ENCODE measurements around the gene SCAF4.
"Not testable (repeated sequence)": the region's sequence is repeated elsewhere in the genome, so short reads cannot be mapped to it uniquely, and the experiment has no call there.

The SCAF4 gene

DNA sequence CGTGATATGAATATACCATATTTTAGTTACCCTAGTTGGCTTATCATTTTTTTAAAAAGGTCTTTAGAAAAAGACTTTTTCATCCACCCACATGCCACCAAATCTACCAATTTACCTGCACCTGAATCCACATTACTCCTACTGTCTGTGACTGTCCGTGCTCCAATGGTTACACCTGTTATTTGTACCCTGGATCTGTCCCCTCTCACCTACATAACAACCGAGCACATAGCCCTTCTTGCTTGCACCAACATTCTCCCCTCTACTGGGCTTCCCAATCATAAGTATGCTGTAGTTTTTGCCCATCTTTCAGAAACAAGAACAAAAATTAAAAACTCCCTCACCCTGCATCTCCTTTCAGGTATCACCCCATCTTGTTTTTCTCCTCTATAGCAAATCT is 54.9 kb downstream of the SCAF4 start:
- in situ Hi-C loops (cut with HindIII; ENCODE audit: low sequenced_read_pairs) = no loop called here

DNA sequence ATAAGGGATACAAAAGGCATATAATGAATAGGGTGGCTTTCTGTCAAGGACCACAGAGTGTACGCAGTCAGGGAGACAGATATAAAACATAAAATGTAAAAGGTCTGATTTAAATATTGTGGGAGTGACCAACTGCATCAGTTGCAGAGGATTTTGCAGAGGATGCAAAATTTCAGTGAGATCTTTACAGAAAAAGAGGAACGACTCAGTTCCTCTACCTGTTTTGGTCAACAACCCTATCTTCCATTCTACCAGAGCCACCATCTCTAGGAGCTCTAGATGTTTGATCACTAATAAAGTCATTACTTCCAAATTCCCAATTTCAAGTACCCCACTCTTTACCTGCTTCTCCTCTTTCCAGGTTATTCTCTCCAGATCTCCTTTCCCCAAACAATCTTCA is 56.0 kb downstream of the SCAF4 start:
- in situ Hi-C loops (cut with HindIII; ENCODE audit: low sequenced_read_pairs) = no loop called here

DNA sequence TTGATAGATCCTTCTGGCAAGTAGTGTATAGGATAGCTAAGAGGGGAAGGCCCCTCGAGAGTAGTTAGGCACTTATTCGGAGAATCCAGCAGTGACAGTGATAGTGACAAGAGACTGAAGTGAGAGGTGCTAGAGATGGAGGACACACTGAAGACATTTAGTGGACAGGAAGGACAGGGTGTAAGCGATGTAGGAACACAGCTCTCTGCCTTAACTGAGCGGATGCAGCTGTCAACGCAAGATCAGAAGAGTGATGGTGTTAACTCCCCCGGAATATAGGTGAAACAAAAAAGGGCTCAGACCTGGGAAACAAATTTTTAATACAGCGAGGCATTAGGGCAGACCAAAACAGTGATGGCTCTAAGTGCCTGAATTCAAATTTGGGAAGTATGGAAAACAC is 56.6 kb downstream of the SCAF4 start:
- in situ Hi-C loops (cut with HindIII; ENCODE audit: low sequenced_read_pairs) = no loop called here

DNA sequence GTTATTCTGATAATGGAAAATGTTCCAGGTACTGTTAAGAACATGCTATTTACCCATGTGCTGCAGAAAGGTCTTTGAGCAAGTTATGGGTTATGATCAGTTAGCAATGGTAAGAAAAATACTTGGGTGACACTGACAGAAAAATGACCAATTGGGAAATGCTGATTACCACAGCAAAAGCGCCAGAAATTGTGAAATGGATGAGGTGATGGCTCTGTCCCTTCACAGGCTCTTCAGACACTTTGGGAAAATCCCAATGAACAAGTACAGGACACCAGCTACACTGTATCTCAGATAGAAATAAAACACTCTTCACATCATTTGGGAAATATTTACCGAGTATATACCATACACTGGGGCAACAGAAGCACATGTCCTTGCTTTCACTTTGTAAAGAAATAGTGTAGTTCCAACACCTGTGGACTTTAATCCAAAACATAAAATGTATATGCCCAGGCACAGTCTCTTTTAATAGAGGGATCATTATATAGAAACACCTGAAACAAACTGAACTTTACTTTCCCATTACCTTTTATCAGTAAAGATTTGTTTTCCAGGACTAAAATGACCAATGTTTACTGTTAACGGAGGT is 58.5 kb downstream of the SCAF4 start:
- in situ Hi-C loops (cut with HindIII; ENCODE audit: low sequenced_read_pairs) = no loop called here

DNA sequence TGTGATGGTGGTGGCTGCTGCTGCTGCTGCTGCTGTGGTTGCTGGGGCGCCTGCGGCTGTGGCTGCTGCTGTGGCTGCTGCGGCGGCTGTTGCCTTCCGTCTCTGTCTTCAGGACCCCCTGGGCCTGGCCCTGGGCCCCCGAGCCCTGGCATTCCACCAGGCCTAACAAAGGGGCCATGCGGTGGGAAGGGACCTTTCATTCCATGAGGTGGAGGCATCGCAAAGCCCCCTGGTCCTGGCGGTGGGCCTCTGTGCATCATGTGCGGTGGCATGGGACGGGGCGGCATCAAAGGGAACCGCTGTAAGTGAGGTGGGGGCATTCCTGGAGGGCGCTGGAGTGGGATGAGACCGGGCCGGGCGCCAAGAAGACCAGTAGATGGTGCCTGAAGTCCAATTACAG is 60.0 kb downstream of the SCAF4 start:
- in situ Hi-C loops (cut with HindIII; ENCODE audit: low sequenced_read_pairs) = no loop called here

DNA sequence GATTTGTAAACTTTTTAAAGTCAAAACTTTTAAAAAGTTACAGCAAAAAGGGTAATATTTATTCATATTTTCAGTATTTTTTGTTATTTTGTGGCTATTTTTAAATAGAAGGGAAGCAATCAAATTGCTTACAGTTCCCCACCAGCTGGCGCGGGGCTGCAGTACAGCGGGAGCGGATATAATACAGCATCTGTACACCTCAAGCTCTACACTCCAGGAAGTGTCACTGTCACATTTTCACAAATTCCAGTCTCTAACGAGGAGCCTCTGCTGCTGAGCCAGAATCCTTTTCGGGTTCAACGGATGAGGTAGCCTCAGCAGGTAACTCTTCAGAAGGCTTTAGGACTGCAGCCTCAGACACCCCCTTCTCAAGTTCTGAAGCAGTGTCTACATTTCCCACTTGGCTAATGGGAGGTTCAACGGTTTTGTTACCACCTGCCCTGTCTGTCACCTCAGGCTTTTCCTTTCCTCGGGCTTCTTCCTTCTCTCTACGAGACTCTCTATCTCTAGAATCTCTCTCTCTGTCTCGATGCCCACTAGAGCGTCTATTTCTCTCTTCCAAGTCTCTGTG is 60.7 kb downstream of the SCAF4 start:
- in situ Hi-C loops (cut with HindIII; ENCODE audit: low sequenced_read_pairs) = no loop called here

DNA sequence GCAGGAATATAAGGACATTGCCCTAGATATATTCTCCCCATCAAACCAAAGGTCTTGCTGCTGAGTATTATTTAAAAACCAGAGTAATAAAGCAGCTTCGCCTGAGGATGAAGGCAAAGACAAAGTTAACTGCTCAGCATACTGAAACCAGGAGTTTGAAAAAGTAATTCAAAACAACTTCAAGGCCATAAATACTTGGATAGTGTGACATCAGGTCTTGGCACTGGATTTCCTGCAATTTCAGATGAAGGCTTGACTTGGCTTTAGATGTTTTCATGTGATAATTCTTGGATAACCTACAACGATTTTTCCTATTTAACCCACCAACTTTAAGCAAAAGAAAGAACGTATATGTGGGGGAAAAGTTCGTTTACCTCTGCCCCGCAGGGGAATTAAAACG is 61.8 kb downstream of the SCAF4 start:
- in situ Hi-C loops (cut with HindIII; ENCODE audit: low sequenced_read_pairs) = no loop called here

DNA sequence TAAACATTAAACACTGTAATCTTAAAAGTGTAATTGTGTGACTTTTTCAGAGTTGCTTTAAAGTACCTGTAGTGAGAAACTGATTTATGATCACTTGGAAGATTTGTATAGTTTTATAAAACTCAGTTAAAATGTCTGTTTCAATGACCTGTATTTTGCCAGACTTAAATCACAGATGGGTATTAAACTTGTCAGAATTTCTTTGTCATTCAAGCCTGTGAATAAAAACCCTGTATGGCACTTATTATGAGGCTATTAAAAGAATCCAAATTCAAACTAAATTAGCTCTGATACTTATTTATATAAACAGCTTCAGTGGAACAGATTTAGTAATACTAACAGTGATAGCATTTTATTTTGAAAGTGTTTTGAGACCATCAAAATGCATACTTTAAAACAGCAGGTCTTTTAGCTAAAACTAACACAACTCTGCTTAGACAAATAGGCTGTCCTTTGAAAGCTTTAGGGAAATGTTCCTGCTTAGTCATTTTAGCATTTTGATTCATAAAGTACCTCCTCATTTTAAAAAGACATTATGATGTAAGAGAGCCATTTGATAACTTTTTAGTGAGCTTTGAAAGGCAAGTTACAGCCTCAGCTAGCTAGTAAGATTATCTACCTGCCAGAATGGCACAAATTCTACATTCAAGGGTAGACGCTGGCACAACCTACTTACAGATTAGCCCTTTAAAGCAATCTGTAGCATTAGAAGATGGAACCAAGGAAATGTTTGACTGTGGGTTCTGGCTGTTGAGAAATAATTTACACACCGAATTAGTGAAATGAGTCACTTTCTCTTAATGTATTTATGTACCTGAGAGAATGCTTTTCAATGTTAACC is 63.0 kb downstream of the SCAF4 start:
- in situ Hi-C loops (cut with HindIII; ENCODE audit: low sequenced_read_pairs) = no loop called here

DNA sequence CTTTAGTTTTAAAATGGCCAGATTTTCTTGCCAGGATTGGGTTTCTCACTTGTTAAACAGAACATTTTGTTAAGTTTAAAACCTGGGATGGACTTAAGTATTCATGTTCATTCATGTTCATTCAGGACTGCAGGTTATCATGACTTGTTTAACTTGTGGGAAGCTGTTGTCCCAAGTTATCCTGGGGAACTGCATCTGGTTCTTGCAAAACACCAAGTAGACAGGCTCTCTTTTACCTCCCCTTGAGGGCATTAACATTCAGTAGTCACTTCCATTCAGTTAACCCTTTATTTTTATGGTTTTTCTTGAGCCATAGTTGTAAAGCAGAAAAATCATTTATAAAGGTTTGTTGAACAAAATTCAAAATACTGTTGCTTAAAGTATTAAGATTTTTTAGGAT is 64.3 kb downstream of the SCAF4 start:
- in situ Hi-C loops (cut with HindIII; ENCODE audit: low sequenced_read_pairs) = no loop called here

DNA sequence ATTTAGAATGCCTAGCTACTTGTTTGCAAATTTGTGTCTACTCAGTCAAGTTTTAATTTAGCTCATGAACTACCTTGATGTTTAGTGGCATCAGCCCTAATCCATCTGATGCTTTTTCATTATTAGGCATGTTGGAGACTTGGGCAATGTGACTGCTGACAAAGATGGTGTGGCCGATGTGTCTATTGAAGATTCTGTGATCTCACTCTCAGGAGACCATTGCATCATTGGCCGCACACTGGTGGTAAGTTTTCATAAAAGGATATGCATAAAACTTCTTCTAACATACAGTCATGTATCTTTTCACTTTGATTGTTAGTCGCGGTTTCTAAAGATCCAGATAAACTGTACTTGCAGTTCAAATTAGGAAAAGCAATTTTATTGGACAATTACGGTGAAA is 64.8 kb downstream of the SCAF4 start:
- in situ Hi-C loops (cut with HindIII; ENCODE audit: low sequenced_read_pairs) = no loop called here

DNA sequence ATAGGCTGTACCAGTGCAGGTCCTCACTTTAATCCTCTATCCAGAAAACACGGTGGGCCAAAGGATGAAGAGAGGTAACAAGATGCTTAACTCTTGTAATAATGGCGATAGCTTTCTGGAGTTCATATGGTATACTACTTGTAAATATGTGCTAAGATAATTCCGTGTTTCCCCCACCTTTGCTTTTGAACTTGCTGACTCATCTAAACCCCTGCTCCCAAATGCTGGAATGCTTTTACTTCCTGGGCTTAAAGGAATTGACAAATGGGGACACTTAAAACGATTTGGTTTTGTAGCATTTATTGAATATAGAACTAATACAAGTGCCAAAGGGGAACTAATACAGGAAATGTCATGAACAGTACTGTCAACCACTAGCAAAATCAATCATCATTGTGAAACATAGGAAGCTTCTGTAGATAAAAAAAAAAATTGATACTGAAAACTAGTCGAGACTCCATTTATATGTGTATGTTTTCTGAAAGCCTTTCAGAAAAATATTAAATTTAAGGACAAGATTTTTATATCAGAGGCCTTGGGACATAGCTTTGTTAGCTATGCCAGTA is 65.4 kb downstream of the SCAF4 start:
- in situ Hi-C loops (cut with HindIII; ENCODE audit: low sequenced_read_pairs) = no loop called here

DNA sequence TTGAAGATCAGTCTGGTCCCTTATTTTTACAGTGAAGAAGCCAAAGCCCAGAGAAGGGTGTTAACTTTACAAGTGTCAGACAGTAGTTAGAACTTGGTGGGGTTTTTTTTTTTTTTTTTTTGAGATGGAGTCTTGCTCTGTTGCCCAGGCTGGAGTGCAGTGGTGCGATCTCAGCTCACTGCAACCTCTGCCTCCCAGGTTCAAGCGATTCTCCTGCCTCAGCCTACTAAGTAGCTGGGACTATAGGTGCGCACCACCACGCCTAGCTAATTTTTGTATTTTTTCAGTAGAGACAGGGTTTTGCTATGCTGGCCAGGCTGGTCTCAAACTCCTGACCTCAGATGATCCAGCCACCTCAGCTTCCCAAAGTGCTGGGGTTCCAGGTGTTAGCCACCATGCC is 66.0 kb downstream of the SCAF4 start:
- in situ Hi-C loops (cut with HindIII; ENCODE audit: low sequenced_read_pairs) = not testable (repeated sequence)

DNA sequence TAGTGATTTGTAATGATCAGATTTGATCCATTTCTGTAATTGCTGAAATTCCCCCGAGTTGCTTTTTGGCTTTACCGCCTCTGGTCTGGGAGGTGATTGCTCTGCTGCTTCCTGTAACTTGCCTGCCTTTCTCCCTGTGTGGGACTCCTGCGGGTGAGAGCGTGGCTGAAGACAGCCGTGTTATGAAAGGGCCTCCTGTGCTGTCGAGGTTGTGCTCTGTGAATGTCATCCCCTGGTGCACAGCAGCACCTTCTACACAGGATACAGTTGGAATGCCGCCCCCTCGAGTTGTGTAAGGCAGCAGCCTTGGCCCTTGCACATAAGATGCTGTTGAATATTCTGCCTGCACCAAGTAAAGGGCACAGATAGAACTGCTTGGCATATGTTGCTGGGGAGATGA is 66.5 kb downstream of the SCAF4 start:
- in situ Hi-C loops (cut with HindIII; ENCODE audit: low sequenced_read_pairs) = no loop called here

DNA sequence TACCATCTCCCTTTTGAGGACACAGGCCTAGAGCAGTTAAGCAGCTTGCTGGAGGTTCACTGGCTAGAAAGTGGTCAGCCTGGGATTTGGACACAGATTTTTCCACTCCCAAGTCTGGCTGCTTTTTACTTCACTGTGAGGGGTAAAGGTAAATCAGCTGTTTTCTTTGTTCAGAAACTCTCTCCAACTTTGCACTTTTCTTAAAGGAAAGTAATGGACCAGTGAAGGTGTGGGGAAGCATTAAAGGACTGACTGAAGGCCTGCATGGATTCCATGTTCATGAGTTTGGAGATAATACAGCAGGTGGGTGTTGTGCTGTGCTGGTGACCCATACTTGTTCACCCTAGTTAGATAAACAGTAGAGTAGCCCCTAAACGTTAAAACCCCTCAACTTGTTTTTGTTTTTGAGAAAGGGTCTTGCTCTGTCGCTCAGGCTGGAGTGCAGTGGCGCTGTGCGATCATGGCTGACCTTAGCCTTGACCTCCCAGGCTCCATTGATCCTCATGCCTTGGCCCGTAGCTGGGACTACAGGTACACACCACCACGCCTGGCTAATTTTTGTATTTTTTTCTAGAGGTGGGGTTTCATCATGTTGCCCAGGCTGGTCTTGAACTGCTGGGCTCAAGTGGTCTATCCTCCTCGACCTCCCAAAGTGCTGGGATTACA is 68.2 kb downstream of the SCAF4 start:
- in situ Hi-C loops (cut with HindIII; ENCODE audit: low sequenced_read_pairs) = no loop called here

DNA sequence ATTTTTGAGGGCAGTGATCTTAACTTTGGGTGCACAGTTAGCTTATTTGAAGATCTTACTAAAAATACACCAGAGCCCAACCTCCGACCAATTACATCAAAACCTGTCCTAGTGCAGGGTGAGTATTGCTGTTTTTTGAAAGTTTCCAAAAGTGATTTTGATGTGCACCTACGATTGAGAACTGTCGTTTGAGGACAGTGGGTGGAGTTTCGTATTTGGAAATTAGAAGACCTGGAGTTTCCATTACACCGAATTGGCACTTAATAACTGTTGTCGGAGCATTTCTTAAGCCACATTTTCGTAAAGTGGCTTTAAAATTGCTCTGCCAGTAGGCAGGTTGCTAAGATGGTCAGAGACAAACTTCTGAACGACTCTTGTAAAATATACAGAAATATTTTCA is 71.3 kb downstream of the SCAF4 start:
- in situ Hi-C loops (cut with HindIII; ENCODE audit: low sequenced_read_pairs) = no loop called here

DNA sequence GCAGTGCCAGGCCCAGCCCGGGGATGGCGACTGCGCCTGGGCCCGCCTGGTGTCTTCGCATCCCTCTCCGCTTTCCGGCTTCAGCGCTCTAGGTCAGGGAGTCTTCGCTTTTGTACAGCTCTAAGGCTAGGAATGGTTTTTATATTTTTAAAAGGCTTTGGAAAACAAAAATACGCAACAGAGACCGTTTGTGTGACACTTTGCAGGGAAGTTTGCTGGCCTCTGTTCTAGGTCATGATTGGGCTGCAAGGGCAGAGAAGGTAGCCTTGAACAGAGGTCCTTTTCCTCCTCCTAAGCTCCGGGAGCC is 71.7 kb downstream of the SCAF4 start:
- in situ Hi-C loops (cut with HindIII; ENCODE audit: low sequenced_read_pairs) = no loop called here

DNA sequence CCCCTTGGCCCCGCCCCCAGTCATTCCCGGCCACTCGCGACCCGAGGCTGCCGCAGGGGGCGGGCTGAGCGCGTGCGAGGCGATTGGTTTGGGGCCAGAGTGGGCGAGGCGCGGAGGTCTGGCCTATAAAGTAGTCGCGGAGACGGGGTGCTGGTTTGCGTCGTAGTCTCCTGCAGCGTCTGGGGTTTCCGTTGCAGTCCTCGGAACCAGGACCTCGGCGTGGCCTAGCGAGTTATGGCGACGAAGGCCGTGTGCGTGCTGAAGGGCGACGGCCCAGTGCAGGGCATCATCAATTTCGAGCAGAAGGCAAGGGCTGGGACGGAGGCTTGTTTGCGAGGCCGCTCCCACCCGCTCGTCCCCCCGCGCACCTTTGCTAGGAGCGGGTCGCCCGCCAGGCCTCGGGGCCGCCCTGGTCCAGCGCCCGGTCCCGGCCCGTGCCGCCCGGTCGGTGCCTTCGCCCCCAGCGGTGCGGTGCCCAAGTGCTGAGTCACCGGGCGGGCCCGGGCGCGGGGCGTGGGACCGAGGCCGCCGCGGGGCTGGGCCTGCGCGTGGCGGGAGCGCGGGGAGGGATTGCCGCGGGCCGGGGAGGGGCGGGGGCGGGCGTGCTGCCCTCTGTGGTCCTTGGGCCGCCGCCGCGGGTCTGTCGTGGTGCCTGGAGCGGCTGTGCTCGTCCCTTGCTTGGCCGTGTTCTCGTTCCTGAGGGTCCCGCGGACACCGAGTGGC is 72.2 kb downstream of the SCAF4 start, which contains the start of gene SOD1:
TSS of gene SOD1 (plus strand) at position 158 of the 723 bp plus-strand sequence. CDS start at position 235, 77 bp downstream.
- in situ Hi-C loops (cut with HindIII; ENCODE audit: low sequenced_read_pairs) = no loop called here

DNA sequence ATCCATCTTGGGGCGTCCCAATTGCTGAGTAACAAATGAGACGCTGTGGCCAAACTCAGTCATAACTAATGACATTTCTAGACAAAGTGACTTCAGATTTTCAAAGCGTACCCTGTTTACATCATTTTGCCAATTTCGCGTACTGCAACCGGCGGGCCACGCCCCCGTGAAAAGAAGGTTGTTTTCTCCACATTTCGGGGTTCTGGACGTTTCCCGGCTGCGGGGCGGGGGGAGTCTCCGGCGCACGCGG is 72.7 kb downstream of the SCAF4 start:
- in situ Hi-C loops (cut with HindIII; ENCODE audit: low sequenced_read_pairs) = no loop called here

DNA sequence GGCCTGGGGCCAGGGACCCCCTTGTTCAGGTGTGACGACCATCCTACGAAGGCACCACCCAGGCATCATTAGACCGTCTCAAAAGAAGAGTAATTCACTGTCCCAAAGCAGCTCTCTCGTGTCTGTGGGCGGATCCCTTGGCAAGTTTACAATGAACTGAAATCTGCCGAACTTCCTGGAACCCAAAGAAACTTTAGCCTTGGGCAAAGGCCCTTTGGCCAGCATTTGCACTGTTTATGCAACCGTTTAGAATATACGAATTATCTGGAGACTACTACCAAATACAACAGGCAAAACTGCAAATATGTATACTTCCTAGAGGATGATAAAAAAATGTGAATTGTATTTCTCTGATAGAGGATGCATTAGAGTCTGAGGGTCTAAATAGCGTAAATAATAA is 73.9 kb downstream of the SCAF4 start:
- in situ Hi-C loops (cut with HindIII; ENCODE audit: low sequenced_read_pairs) = no loop called here

DNA sequence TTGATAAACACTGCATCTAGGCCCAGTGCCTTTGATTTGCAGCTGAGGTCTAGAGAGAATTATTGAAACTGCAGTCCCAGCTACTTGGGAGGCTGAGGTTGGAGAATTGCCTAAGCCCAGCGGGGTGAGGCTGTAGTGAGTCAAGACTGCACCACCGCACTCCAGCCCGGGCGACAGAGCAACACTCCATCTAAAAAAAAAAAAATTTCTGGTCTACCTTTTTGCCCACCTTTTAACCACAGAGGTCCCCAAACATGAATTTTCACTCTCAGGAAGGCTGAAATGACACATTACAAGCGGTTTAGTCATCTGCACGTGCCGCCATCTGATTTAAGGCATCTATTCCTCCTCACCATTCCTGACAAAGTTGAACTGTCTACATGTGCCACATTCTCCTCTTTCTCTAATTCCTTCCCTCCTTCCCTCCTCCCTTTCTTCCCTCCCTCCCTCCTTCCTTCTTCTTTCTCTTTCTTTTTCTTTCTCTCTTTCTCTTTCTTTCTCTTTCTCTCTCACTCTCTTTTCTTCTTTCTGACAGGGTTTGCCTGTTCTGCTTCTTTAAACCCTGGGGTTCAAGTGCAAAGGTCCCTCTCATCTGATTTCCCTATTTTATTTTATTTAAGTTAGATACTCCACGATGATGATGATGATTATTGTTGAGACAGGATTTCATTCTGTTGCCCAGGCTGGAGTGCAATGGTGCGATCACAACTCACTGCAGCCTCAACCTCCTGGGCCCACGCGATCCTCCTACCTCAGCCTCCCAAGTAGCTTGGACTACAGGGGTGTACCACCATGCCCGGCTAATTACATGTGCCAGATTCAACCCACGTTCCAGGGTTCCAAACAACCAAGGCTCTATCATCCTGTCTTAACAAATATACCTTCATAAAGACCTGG is 75.5 kb downstream of the SCAF4 start:
- in situ Hi-C loops (cut with HindIII; ENCODE audit: low sequenced_read_pairs) = no loop called here

Data from endothelial cell of hepatic sinusoid (primary cell).